ENCODE measurements around the gene ESPNL.

DNA sequence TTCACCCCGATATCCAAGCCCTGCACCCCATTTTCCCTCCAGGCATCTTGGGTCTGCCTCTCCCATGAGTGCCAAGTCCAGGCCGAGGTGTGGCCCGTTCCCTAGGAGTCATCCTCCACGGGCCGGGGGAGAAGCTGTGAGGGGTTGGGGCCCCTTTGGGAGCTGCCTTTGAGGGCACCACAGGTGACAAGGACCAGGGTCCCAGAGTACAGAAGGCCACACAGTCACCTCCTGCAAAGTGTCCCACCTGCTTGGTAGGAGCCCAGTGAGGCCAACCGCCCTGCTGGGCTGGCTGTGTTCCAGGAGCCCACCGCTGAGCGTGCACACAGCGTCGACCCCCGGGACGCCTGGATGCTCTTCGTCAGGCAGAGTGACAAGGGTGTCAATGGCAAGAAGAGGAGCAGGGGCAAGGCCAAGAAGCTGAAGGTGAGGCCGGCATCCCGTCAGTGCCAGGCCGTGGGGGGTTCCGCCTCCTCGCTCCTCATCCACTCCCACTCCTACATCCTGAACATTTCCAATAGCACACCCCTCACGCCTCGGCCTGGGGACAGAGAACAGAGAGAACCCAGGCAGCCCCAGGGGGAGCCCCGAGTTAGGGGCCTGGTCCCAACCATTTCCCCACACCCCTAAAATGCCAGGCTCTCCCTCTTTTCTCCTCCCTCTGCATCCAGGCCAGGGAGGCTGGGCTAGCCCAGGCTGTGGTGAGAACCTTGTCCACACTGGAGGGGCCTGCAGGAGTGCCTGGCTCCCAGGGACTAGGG, 61.3 kb downstream of the ESPNL start:
- TF ChIP-seq, protein P1, sequence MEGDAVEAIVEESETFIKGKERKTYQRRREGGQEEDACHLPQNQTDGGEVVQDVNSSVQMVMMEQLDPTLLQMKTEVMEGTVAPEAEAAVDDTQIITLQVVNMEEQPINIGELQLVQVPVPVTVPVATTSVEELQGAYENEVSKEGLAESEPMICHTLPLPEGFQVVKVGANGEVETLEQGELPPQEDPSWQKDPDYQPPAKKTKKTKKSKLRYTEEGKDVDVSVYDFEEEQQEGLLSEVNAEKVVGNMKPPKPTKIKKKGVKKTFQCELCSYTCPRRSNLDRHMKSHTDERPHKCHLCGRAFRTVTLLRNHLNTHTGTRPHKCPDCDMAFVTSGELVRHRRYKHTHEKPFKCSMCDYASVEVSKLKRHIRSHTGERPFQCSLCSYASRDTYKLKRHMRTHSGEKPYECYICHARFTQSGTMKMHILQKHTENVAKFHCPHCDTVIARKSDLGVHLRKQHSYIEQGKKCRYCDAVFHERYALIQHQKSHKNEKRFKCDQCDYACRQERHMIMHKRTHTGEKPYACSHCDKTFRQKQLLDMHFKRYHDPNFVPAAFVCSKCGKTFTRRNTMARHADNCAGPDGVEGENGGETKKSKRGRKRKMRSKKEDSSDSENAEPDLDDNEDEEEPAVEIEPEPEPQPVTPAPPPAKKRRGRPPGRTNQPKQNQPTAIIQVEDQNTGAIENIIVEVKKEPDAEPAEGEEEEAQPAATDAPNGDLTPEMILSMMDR (IDR thresholded peaks at IDR 0.05): no peak
- no peak for TF ChIP-seq POLR2A (IDR thresholded peaks at IDR 0.05)
